Jurkat, Clone E6-1 (cell line): ENCODE data around the gene SYT2.
"Not testable (repeated sequence)": the region's sequence is repeated elsewhere in the genome, so short reads cannot be mapped to it uniquely, and the experiment has no call there.

ENCODE experiments used
- DNase-seq: peaks from one replicate; pipeline ENCODE4 v3.0.0-alpha.2; 2011; ENCODE audit warnings: low read depth, low spot score
- H3K4me3 ChIP-seq: 2 replicates; pipeline ENCODE4 v1.5.1; 2011; ENCODE audit warnings: mild to moderate bottlenecking, low read length, control low read depth, moderate library complexity

Gene SYT2

GRCh38 chr1:202649553-202650392 lies 60.5 kb downstream of the SYT2 start:
- no peak for DNase-seq
- no peak overlapping the region for H3K4me3 ChIP-seq

- no peak for DNase-seq
- H3K4me3 ChIP-seq = no peak overlapping the region
Observed at GRCh38 chr1:202648605-202649226, 61.5 kb downstream of the SYT2 start.

- no peak for DNase-seq
- H3K4me3 ChIP-seq = no peak overlapping the region
Observed at GRCh38 chr1:202645097-202645476, 65.2 kb downstream of the SYT2 start.

DNA sequence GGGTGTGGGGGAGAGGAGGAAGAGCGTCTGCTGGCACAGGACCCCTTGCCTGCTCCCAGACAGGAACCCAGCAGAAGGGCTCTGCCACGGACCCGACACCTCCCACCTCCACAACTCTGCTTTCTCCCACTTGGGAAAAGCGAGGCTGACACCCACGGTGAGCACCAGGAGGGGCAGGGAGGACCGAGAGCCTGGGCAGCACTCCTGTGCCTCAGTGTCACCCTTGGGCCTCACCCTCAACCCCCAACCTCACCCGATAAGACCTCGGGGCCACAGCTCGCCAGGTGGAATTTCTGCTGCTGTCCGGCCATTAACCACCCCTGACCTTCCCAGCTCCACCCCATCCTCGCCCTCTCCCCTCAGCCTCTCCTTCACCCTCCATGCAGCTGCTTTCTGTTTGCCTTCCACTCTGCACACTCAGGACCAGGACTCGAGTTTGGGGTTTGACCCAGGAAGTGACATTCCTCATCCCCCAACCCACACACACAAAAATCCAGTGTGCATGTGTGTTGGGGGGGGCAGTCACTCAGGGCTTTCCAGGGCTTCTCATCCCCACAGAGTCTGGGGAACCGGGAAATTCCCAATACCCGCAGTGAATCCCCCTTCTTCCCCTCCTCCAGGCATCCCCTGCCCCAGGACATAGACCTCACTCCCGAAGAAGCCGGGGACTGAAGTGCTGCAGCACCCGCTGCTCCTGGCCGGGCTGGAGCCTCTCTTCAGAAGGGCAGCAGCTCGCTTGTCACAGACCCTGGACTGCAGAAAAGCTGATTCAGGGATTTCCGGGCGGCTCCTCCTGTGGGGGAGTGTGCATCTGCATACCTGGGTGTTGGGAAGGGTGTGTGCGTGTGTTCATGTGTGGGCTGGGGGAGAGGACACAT lies 65.8 kb downstream of the SYT2 start:
- DNase-seq = no peak
- no peak overlapping the region for H3K4me3 ChIP-seq

DNA sequence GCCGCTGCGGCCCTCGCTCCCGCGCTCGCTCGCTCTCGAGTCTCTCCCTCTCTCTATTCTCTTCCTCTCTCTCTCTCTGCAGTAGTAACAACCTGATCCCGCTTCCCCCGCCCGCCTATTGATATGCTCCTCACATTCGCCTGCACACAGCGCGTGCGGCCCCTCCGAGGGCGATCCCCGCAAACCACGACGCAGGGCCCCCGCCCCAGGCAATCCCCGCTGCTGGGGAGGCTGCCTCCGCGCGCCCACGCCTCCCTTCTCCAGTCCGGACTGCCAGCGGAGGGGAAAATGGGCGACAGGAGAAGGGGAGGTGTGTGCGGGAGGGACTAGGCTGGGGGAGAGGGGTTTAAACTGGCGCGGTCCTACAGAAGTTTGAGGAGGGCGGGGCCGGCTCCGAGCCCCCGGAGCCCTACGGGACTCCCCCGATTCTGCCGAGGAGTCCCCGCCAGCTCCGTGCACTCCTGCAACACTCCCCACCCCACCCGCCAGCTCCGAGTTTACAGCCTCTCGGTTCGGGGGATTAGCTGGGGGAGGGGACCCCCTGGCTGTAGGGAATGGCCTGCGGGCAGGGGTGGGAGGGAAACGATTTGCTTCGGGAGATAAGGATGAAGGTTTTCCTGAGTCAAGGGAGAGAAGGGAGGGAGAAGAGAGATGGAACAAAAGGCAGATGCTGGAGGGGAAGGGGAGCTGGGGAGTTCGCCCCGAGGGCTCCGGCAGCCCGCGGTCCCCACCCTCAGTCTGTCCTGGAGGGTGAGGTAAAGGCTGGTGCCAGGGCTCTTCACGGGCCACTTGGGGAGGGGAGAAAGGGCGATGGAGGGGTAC lies 66.6 kb downstream of the SYT2 start:
- DNase-seq = no peak
- no peak overlapping the region for H3K4me3 ChIP-seq

DNA sequence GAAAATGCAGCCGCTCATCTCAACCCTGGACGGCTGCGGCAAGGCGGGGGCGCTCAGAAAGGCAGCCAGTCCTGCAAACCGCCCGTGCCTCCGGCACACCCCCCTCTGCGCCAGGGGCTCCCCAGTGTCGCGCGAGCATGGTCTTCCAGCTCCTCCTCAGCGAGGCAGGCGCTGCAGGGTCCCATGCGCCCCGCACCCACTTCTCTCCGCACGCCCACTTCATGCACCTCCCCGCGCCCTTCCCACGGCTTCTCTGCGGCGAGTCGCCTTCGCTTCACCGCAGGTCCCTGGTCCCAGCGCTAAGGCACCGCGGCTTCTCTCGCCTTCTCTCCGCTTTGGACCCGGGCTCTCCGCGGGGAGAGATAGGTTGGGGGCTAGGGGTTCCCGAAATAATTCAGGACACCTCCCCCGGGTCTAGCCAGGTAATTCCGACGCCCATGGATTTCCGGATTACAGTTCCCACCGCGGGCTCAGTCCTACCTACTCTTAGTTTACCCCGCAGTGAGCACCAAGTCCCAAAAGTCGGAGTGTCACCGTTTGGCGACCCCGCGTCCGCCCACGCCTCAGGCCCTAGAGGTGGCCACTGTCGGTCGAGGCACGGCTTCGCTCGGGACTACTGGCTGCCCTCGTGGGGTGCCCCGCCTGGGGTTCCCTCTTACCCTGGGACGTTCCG lies 67.5 kb downstream of the SYT2 start:
- H3K4me3 ChIP-seq = no peak overlapping the region
- DNase-seq = no peak

DNA sequence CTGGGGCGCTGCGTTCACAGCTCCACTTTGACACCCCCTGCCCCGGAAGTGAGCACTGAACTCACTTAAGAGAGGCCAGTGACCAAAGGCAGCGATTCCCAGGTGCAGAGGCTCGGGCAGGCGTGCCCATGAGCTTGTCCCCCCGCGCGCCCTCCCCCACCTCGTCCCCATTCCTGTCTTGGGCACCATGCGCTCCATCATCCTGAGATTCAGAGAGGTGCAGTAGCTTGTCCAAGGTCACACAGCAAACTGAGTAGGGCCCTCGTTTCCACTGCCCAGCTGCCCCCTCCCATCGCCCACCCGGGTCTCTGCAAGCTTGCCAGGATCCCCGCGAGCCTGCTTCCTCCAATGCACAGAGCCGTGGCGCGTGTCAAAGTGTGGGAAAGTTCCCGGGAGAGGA lies 68.0 kb downstream of the SYT2 start:
- no peak for DNase-seq
- no peak overlapping the region for H3K4me3 ChIP-seq

- H3K4me3 ChIP-seq = no peak overlapping the region
- no peak for DNase-seq
Observed at GRCh38 chr1:202639500-202639899, 70.8 kb downstream of the SYT2 start.

DNA sequence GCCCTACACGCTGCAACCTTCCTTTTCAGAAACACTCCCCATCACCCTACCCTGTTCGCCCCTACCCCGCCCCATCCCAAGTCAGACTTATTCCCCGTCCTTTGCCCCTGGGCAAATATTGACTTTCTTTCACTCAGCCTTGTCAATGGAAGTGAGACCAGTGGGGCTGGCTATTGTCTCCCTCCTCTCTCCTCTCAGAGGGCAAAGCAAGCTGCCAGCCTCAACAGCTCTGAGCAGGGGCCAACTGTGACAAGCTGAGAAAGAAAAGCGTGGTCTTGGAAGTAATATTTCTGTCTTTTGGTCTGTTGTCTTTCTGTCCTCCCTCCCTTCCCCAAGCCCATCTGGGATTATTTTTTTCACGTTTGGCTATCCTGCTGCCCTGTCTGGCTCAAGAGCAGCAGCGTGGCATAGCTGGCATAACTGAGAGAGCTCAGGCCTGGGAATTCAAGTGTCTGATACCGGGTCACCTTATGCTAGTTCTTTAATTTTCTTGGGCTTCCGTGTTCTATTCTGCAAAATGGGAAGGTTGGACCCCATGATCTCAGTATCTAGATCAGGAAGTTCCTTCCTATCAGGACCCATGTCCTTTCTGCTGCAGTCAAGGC lies 71.5 kb downstream of the SYT2 start:
- H3K4me3 ChIP-seq = not testable (repeated sequence)

GRCh38 chr1:202638019-202638700 lies 72.1 kb downstream of the SYT2 start:
- DNase-seq = no peak
- H3K4me3 ChIP-seq = no peak overlapping the region

More for the DNA sequence above, 71.5 kb downstream of the SYT2 start:
- DNase-seq = not testable (repeated sequence)

DNA sequence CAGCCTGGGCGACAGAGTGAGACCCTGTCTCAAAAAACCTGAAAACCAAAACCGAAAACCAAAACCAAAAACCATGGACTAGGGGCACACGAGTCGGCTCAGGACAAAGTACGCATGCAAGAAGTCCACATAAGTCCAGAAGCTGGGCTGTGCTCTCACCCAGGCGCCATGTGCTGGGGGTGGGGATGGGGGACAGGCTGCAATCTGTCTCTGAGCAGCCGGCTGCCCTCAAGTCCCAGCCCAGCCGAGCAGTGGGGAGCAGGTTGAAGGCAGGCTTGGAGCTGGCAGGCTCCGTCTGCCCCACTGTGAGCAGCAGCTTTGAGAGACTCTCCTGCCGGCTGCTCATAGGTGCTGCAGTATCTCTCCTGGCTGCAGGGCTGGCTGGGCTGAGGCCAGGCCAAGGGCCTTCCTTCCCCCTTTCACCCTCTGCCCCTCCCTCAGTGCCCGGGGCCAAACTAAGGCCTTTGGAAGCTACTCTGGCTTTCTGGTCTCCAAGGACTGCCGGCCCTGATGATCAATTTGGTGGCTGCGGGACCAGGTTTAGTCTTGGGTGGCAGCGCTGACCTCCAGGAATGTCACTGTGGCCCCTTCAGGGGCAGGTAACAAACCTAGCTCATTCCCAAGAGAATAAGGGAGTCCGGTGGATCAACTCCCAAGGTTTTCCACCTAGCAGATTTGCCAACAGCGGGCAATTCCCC lies 72.8 kb downstream of the SYT2 start:
- not testable (repeated sequence) for DNase-seq, H3K4me3 ChIP-seq

GRCh38 chr1:202636171-202636570 lies 74.1 kb downstream of the SYT2 start:
- H3K4me3 ChIP-seq, DNase-seq: not testable (repeated sequence)

GRCh38 chr1:202632241-202632640 lies 78.0 kb downstream of the SYT2 start:
- no peak overlapping the region for H3K4me3 ChIP-seq
- DNase-seq = no peak

GRCh38 chr1:202631076-202631923 lies 79.0 kb downstream of the SYT2 start:
- no peak for DNase-seq
- no peak overlapping the region for H3K4me3 ChIP-seq

GRCh38 chr1:202630541-202630940 lies 79.7 kb downstream of the SYT2 start:
- no peak overlapping the region for H3K4me3 ChIP-seq
- DNase-seq = no peak

GRCh38 chr1:202630096-202630495 lies 80.2 kb downstream of the SYT2 start:
- not testable (repeated sequence) for DNase-seq, H3K4me3 ChIP-seq
